ENCODE results near the gene EVI5. TPM values are rescaled to one million over a fixed set of nuclear protein-coding genes. Genes with fewer than 3 reads are reported as not detected.
"Not testable (repeated sequence)": the region's sequence is repeated elsewhere in the genome, so short reads cannot be mapped to it uniquely, and the experiment has no call there.

EVI5 gene
- total RNA-seq, 1 experiment from 2014 or later = 19.5 TPM

DNA sequence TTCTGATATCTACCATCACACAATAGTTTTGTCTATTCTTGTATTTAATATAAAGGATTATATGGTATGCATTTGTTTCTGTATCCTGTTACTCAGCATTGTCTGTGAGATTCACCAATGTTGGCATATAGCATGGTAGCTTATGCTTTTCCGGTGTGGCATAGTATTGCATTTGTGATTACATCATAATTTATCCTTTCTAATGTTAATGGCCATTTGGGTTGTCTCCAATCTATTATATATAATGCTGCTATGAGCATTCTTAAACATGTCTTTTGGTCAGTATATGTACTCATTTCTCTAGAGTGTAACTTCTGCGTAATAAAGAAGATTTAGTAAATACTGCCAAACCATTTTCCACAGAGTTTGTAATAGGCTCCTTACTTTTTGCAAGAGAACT is 257.2 kb downstream of the EVI5 start:
- DNase-seq (ENCODE audit: low spot score) = no peak

- not testable (repeated sequence) for DNase-seq (ENCODE audit: low spot score)
These were observed 259.8 kb downstream of the EVI5 start for GRCh38 chr1:92524944-92525590.

DNA sequence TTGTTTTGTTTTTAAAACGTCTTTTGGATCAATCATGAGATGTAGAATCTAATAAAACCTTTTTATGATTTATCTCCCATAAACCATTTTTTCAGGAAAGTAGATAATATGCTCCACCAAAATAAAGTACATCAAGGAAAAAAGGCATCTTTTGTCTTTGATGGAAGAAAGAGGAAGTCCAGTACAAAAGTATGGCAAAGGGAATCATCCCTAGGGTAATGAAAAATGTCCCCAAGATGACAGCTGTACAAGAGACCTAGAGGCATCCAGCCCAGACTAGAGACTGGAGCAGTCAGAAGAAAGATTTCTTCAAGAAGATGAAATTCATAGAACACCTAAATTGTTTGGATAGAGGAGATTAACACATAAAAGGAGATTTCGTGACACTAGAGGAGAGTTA is 265.9 kb downstream of the EVI5 start:
- no peak for DNase-seq (ENCODE audit: low spot score)

- DNase-seq (ENCODE audit: low spot score) = no peak
These were observed 268.3 kb downstream of the EVI5 start for GRCh38 chr1:92516574-92516973.

DNA sequence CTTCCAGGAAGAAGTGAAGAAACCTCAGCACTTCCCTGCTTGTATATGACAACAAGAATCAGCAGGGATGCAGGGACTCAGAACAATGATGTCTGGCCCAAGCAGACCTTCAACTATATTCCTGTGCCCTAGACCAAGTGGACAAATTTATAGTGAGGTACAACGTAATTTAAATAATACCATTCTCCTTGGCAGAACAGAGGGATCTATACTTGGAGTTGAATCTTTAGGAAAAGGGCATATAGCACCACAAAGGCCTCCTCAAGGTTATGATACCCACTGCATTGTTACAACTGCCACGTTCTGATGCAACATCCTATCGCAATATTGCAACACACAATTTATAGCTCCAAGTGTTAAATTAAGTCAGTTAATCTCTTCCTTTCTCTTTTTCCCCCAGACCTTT is 269.1 kb downstream of the EVI5 start:
- DNase-seq (ENCODE audit: low spot score) = no peak

DNA sequence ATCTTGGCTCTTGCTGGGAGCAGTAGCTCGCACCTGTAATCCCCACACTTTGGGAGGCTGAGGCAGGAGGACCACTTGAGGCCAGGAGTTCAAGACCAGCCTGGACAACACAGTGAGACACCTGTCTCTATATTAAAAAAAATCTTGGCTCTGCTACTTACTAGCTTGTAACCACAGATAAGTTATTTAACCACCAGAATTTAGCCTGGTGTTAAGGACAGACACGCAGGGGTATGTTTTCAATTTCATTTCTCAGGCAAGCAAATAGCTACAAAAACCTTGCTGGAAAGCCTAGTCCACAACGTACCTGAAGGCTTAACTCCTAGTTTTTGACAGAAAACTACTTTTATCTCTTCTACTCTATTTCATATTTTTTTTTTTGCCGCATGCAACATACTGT is 273.4 kb downstream of the EVI5 start:
- no peak for DNase-seq (ENCODE audit: low spot score)

DNA sequence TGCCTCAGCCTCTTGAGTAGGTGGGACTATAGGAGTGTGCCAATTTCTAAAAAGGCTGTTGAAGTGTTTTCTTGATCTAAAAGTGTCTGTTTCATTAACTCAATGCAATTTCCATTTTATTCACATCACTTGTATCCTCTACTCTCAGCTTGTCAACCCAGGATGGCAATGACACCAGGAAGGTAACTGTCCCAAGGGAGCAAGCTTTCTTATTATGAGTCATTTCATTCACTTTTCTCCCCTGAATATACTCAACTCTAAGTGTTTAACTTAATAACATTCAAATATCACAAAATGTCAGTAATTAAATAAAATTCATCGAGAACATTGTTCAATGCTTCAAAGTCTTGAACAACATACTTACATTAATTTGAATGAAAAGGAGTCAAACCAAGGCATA is 275.3 kb downstream of the EVI5 start:
- DNase-seq (ENCODE audit: low spot score) = no peak

- DNase-seq (ENCODE audit: low spot score) = no peak
These were observed 279.8 kb downstream of the EVI5 start for GRCh38 chr1:92505015-92505692.

DNA sequence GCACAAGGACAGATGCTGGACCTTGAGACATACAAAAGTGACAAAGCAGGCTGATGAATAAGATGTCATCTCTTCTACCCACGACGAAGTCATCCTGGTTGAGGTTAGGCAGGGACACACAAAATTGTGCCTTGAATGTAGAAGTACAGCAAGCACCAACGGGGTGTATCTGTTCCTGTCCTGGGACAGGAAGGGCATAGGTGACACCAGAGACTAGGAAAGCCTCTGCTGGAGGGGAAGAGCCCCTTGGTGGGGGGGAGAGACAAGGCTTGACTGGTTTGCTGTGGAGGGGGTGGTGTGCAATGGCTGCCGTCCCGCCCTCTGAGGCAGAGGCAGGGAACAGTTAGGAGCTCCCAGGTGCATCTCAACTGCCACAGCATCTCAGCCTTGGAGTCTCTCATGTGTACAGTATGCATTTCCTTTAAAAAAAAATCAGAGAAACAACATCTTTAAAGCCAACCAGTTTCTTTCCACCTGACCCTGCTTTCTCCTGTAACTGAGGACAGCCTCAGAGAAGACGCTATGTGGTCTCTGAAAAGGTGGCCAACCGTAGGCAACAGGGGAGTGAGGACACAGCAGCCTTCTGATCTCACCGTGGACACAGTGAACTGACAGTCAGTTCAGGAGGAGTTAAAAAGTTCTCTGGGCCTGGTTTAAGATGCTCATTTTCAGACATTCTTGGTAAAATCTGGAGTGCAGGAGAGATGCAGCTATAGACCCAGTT is 280.5 kb downstream of the EVI5 start:
- no peak for DNase-seq (ENCODE audit: low spot score)

DNA sequence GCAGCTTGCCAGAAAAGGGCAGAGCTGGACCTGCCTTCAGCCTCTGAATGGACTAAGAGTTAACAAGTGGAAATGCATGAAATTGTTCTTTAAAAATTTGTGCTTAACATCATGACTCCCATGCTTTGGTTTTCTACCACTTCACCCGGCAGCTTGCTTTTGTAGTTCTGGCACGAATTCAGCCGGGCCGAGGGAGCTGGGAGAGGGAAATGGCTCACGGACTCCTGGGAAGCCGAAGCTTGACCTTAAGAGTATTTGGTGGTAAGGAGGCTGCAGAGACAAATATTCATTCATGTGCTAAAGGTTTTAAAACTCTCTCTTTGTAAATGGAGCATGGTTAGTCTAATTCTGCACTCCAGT is 281.0 kb downstream of the EVI5 start:
- DNase-seq (ENCODE audit: low spot score) = no peak

DNA sequence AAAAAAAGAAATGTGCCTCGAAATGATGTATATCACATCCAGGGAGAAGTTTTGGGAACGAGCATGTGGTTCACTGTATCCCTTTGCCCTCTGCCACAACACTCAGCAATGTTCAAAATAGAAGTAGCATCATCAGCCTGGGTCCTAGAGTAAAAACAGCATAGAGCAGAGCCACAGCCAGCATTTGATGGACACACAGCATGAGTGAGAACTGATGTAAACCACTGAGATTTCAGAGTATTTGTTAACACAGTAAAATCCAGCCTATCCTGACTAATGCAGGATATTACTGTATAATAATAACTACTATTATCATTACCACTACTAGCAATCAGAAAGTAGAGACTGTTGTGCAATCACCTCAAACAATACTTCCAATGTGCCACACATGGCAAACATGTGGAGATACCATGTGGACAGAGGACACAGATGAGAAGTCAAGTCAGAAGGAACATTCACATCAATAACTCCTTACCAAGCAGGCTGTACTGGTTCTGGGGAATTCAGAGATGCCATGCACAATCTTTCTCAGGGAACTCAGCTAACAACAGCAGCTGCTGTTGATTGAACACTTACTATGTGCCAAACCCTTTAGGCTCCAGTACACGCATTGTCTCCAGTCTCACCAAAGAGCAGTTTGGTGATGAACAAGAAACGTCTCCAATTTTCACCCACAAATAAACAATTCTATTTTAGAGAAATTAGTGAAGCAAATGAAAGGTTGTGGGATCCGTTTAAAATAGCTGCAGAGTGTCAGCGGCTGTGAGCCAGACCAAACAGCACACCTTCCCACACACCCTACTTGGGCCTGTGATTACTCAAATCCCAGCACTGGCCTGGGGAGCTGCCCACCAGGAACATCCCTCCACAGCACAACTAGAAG is 281.6 kb downstream of the EVI5 start:
- DNase-seq (ENCODE audit: low spot score) = no peak

- no peak for DNase-seq (ENCODE audit: low spot score)
These were observed 282.7 kb downstream of the EVI5 start for GRCh38 chr1:92502247-92502646.

DNA sequence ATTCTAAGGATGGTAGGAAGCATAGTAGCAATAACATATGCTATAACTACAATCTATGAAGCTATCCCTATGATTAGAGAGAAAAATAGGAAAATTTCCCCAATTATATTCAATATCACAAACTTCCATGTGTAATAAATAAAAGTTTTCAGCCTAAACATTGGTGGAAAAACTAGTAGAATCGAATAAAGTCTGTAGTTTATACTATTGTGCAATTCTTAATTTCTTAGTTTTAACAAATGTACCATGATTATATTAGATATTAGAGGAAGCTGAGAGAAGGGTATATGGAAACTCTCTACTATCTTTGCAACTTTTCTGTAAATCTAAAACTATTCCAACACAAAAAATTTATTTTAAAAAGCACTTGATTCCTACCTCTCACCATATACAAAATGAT is 284.4 kb downstream of the EVI5 start:
- DNase-seq (ENCODE audit: low spot score) = no peak

- no peak for DNase-seq (ENCODE audit: low spot score)
These were observed 289.4 kb downstream of the EVI5 start for GRCh38 chr1:92495392-92496063.

- no peak for DNase-seq (ENCODE audit: low spot score)
These were observed 290.3 kb downstream of the EVI5 start for GRCh38 chr1:92494485-92495141.

- DNase-seq (ENCODE audit: low spot score) = no peak
These were observed 291.8 kb downstream of the EVI5 start for GRCh38 chr1:92493139-92493538.

- no peak for DNase-seq (ENCODE audit: low spot score)
These were observed 296.1 kb downstream of the EVI5 start for GRCh38 chr1:92488832-92489231.

- DNase-seq (ENCODE audit: low spot score) = no peak
These were observed 296.5 kb downstream of the EVI5 start for GRCh38 chr1:92488416-92488815.

GRCh38 chr1:92487078-92487605 is 297.8 kb downstream of the EVI5 start:
- no peak for DNase-seq (ENCODE audit: low spot score)

- DNase-seq (ENCODE audit: low spot score) = no peak
These were observed 298.4 kb downstream of the EVI5 start, which contains the start of gene GFI1 for GRCh38 chr1:92486251-92487077. TSS of gene GFI1 (minus strand) at chr1:92486925. CDS start at chr1:92483487, 3,438 bp downstream.
